HG02840 (cell line): Measurements from ENCODE around the gene LHFPL2.
"Not testable (repeated sequence)": the region's sequence is repeated elsewhere in the genome, so short reads cannot be mapped to it uniquely, and the experiment has no call there.

Experiments used
- ATAC-seq: cut with Tn5 transposase; IDR thresholded peaks from one replicate; pipeline ENCODE4 v1.9.1; 2021; ENCODE audit warnings: mild to moderate bottlenecking, moderate library complexity, moderate number of reproducible peaks; ENCODE audit not compliant: unreplicated experiment, low FRiP score

The LHFPL2 gene

DNA sequence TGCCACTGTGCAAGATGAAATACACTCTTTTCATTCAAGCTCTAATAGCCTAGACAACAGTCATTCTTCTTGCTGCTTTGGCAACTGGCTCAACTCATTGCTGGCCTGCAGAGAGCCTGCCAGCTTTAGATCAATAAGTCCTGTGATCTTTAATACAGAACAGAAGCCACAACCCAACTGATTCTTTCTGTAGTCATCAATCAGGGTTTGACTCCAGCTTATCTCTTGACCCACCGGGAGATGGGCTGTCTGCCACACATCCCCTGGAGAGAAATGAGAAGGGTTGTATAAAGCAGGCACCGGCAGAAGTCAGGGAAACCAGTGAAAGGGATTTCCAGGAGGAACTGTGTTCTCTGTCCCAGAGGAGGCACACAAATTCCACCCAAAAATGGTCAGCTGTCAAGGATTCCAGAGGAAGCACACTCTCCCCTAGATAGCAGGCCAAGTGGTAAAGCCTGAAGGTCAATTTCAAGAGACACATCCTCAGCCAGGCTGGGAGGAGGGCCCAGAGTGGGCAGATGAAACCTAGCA is 24.5 kb downstream of the LHFPL2 start:
- no peak for ATAC-seq

DNA sequence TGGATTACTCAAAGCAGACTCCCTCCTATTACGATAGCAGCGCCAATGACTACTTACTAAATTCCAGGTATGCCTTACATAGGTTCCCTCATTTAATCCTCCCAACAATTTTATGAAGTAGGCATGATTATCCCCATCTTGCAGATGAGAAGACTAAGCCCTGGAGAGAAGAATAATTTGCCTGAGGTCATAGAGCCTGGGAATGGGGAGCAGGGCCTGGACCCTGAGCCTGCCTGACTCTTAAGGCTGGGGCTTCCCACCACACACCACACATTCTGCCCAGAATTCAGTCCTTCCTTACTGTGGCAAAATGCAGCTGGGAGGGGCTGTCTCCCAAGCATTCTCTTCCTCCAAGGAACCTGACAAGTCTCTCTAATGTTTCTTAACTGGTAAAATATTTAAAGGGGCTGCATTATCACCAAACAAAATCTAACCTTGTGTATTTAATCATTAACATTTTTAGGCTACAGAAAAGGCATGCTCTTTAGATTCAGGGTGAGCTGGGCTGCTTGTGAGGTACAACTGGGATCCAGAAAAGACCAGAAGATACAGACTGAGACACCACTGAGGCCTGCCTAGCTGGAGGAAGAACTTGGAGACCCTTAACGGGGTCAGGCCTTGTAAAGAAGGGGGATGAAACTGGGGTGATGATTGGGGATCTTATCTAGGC is 26.1 kb downstream of the LHFPL2 start:
- ATAC-seq: no peak

- ATAC-seq: no peak
Measured at GRCh38 chr5:78621291-78621738, 27.3 kb downstream of the LHFPL2 start.

- ATAC-seq: not testable (repeated sequence)
Measured at GRCh38 chr5:78620119-78620518, 28.5 kb downstream of the LHFPL2 start.

DNA sequence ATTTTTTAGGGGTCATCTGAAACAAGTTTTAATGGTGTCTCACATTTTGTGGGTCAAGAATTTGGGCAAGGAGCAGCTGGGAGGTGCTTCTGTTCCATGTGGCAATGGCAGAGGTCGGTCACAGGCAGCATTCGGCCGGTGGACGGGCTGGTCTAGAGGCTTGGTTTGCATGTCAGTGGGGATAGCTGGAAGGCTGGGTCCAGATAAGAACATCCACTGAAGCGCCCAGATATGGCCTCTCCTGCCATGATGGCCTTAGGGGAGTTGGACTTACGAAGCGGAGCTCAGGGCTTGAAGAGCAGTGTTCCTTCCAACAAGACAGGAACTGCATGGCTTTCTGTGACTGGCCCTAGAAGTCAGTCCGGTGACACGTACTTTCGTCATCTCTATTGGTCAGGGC is 30.3 kb downstream of the LHFPL2 start:
- no peak for ATAC-seq

DNA sequence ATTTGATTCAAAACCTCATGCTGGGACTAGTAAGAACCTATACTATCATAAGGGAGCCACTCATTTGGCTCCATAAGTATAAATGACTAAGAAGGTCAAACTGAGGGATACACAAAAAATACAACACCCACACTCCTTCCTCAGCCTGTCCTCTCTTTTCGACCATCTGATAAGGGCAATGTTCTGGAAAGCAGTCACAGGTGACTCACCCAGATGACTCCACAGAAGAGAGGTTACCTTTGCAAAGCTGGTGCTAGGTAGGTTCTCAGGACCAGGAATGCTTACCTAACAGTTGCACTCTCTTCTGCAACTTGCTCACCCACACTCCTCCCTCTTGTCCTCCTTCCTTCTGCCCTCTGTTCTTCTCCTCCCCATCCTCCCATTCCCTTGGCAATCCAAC is 32.9 kb downstream of the LHFPL2 start:
- ATAC-seq: no peak

GRCh38 chr5:78614816-78615215 is 33.8 kb downstream of the LHFPL2 start:
- ATAC-seq: no peak

DNA sequence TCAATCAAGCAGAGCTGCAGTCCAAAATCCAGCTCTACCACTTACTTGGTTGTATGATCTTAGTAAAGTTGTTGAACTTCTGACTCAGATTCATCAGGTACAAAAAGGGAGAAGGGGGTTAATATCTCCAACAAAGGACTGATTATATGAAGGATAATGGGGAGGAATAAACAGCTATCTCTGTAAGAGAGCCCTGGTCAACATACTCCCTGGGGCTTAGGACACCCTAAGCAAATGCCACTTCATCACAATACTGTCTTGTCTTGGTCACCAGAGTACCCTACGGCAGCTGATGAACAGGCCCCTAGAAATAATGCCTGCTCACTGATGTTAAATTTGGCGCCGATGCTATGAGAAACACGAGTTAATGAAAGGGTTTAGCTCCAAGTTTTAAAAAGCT is 34.8 kb downstream of the LHFPL2 start:
- ATAC-seq: no peak

DNA sequence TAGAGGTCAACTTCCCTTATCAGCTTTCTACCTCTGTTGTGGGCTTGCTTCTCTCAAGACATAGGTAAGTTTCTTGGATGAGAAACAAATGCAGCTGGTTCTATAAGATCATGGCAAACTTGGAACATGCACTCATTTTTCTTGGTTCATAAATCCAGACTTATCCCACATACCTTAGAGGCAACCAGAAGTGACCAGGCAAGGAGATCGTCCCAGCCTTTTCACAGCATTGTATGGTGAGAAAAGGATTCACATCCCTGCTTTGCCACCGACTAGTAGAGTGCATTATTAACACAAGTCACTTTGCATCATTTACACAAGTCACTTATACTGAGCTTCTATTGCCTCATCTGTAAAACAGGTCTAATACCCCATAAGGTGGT is 35.4 kb downstream of the LHFPL2 start:
- ATAC-seq: no peak

DNA sequence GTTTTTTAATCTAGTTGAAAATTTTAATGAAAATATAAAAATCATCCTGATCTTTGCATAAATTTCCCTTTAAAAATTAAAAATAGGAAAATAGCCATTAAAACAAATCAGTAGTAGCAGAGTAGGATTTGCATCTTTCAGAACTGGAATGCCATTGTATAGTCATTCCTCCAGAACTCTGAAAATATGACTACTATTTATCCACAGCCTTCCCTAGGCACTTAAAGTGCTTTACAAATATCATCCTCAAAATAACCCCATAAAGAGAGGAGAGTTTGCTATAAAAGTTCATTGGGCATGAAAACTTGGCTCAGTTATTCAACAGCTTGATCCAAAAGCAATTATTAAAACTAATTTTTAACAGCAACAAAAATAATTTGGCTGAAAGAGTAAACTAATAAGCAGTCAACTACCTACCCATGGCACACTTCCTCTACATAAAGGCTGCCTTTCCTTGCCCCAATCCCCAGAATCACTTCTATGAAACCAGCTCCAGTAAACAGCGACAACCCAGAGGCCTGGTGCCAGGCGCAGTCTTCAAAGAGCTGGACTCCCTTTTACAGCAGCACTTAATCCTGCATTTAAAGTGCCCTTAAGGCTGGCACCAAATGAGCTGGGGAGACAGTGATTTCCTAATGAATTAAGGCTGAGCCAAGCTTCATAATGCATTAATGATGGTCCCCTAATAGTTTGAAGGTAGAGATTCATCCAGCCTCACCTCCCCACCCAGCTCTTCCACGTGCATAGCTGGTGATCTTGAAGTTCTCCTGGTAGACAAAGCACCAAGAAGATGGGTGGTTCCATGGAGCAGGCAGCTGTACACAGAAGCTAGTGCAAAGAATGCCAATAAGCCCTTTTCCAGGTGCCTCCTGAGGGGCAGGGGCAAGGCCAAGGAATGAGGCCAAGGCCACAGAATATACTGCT is 36.1 kb downstream of the LHFPL2 start:
- no peak for ATAC-seq

DNA sequence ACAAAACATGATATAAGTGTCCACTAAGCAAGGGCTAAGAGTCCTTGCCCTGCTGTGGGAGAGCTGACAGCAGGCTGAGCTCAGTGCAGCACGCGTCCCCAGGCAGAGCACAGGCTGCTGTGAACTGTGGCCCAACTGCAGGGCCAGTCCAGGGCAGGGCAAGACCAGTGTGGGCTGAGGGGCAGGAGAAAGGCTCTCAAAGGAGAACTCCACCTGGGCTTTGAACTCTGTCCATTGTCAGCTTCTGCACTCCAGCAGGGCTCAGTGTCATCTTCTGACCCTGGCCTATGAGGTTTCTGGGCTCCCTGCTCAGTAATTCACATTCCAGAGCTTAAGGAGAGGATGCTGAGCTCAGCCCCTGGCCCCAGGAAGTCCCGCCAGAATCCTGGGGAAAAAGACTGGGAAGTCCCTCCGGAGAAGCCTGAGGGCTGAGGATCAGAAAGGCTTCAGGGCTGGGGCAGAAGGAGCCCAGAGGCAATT is 37.4 kb downstream of the LHFPL2 start:
- ATAC-seq: no peak

DNA sequence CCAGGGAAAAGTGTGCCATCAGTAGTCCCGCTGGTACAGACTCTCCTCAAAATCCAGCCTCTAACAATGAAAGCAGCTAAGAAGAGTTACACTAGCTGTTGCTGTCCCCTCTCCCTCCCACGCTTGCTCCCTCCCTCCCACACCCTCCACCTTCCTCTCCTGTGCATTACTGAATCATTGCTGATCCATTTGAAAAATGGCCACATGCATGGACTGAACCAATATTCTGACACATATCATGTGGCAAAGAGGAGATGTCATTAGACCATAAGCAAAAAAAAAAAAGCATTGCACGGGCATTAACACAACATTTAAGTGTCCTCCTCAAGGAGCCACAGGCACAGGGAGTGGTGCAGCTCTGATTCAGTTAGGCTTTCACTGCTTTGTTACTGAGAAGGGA is 37.9 kb downstream of the LHFPL2 start:
- no peak for ATAC-seq

GRCh38 chr5:78610163-78610583 is 38.4 kb downstream of the LHFPL2 start:
- ATAC-seq: no peak

GRCh38 chr5:78607864-78608263 is 40.7 kb downstream of the LHFPL2 start:
- ATAC-seq: no peak

DNA sequence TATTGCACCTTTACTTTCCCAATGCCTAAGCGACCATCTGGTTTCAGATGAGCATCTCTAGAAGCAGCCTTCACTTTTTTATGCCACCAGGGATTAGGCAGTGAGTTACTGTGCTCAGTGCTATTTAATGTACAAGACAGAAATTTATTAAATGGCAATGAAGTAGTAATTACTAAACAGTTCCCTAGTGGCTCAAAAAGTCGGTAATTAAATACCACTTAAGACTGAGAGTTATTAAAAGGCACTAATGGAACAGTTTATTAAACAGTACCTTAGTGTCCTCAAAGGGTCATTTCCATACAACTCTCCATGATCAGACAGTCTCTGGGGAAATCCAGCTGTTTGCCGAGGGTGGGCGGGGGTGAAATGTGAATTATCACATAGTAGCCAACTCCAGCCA is 42.3 kb downstream of the LHFPL2 start:
- ATAC-seq: no peak

DNA sequence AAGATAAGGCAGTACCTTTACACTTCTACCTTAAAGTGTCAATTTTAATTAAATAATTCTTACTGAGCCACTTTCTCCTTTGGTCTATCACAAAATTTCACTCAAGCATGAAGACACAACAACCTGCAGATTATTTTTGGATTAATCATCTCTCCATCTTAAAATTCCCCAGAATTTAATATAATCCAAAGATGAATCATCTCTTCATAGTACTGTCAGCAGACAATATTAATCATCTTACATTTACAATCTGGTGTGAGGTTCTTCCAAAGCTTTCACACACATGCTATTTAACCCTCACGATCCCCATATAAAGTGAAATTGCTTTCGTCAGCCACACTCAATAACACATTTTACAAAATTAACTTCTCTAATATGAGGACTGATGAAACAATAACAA is 43.0 kb downstream of the LHFPL2 start:
- ATAC-seq: no peak

GRCh38 chr5:78604689-78605285 is 43.8 kb downstream of the LHFPL2 start:
- ATAC-seq: no peak

GRCh38 chr5:78603636-78604175 is 44.9 kb downstream of the LHFPL2 start:
- ATAC-seq: no peak

DNA sequence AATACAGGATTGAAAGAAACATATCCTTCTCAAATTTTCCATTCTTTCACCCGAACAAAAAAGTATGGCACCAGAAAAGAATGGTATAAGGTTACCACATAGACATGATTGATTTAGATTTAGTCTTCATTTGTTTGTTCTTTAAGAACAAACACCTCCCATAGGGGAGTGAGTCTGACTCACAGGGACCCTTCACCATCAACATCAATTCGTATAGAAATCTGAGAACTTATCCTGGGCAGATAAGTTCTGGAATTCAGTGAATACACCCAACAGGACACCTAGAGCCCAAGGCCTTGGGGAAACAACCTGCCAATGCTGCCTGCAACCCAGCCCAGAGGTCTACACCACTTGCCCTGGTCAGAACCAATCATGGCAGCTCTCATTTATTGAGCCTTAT is 46.2 kb downstream of the LHFPL2 start:
- no peak for ATAC-seq

DNA sequence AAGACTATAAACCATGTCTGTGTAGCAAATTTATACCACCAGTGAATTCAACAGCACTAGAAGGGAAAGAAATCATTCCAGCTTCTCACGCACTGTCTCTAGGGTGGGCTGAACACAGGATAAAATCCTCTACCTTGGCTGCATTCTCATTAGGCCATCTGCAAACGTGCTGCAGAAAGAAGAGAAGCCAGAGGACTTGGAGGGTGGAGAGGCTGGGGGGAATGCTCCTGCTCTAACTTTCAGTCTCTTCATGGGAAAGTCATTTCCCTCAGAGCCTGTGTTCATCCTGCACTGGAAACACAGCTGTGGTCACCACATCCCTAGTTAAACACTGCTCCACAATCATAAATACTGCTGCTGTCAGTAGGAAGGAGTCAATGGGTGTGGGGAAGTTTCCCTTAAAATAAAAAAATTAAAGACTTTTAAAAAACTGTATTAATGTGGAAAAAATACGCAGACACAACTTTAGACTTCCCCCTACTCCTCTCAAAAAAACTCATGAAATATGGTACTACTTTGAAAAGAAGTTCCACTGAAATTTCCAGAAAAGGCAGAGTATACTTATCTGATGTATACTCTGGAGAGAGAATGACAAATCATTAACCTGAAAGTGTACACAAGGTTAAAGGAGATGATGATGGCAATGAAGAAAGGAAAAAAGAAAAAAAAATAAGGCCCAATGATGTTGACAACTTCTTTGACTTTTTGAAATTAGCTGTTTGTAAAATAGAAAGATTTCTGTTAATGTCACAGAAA is 46.8 kb downstream of the LHFPL2 start:
- ATAC-seq: no peak
